Stimulated activated CD8-positive, alpha-beta memory T cell treated with anti-CD3 and anti-CD28 coated beads, Interleukin-12 subunit alpha, Interleukin-12 subunit beta, amount 100 ng/mL, for 24 hours (primary cell): ENCODE data around the gene BFSP1.

Source experiments
- DNase-seq: peaks from one replicate; pipeline ENCODE4 v3.0.0-alpha.2; 2020; ENCODE audit errors: extremely low read depth

Gene BFSP1

GRCh38 chr20:17465236-17465635, 65.9 kb downstream of the BFSP1 start:
- DNase-seq = no peak

- DNase-seq = no peak
These were observed 67.5 kb downstream of the BFSP1 start for GRCh38 chr20:17463711-17464110.

GRCh38 chr20:17461941-17462340, 69.2 kb downstream of the BFSP1 start:
- no peak for DNase-seq

GRCh38 chr20:17460119-17460518, 71.1 kb downstream of the BFSP1 start:
- no peak for DNase-seq

- DNase-seq = no peak
These were observed 73.5 kb downstream of the BFSP1 start for GRCh38 chr20:17457588-17458190.

- no peak for DNase-seq
These were observed 74.1 kb downstream of the BFSP1 start for GRCh38 chr20:17457079-17457478.

- no peak for DNase-seq
These were observed 74.9 kb downstream of the BFSP1 start for GRCh38 chr20:17456279-17456678.

- no peak for DNase-seq
These were observed 77.6 kb downstream of the BFSP1 start for GRCh38 chr20:17453592-17453991.

GRCh38 chr20:17452441-17452840, 78.7 kb downstream of the BFSP1 start:
- no peak for DNase-seq

- DNase-seq = no peak
These were observed 82.1 kb downstream of the BFSP1 start for GRCh38 chr20:17449031-17449430.

- no peak for DNase-seq
These were observed 83.1 kb downstream of the BFSP1 start for GRCh38 chr20:17448071-17448470.

GRCh38 chr20:17446171-17446570, 85.0 kb downstream of the BFSP1 start:
- DNase-seq = no peak

- no peak for DNase-seq
These were observed 85.6 kb downstream of the BFSP1 start for GRCh38 chr20:17445543-17445942.

GRCh38 chr20:17444091-17444490, 87.1 kb downstream of the BFSP1 start:
- DNase-seq = no peak
